Keratinocyte (primary cell): ENCODE results near the gene XG. TPM values are rescaled to one million over a fixed set of nuclear protein-coding genes. Genes with fewer than 3 reads are reported as not detected.
"Not testable (repeated sequence)": the region's sequence is repeated elsewhere in the genome, so short reads cannot be mapped to it uniquely, and the experiment has no call there.

Source experiments
- DNase-seq: peaks from one replicate; pipeline ENCODE4 v3.0.0-alpha.2; 2011; ENCODE audit warnings: low read depth, missing footprints, low spot score
- FAIRE-seq: peaks from 2 replicates; lab custom pipeline; 2011; peaks lifted over from hg19 to GRCh38; lab: Jason Lieb, UNC
- H2AFZ ChIP-seq: 2 replicates; pipeline ENCODE4 v1.6.0; 2012; ENCODE audit warnings: low read length, control low read depth, inconsistent platforms; ENCODE audit not compliant: control insufficient read depth
- H3K27ac ChIP-seq: 2 replicates; pipeline ENCODE4 v1.5.1; 2011; ENCODE audit warnings: low read length; ENCODE audit not compliant: control insufficient read depth, insufficient read depth
- H3K27me3 ChIP-seq: 3 replicates; pipeline ENCODE4 v1.6.0; 2011; ENCODE audit warnings: low read length; ENCODE audit not compliant: control insufficient read depth, insufficient read depth; ENCODE audit errors: extremely low read depth
- H3K36me3 ChIP-seq, 2 experiments: 2 replicates in 1 of 2; 3 replicates in 1 of 2; pipeline ENCODE4 v1.5.1; 2011; ENCODE audit warnings: low read length in 2 of 2, mild to moderate bottlenecking in 1 of 2; ENCODE audit not compliant: control insufficient read depth in 2 of 2, insufficient read depth in 2 of 2; ENCODE audit errors: extremely low read depth in 1 of 2
- H3K4me1 ChIP-seq: 3 replicates; pipeline ENCODE4 v1.5.1; 2011; ENCODE audit warnings: low read length; ENCODE audit not compliant: control insufficient read depth, insufficient read depth; ENCODE audit errors: extremely low read depth
- H3K4me2 ChIP-seq: 3 replicates; pipeline ENCODE4 v1.6.0; 2011; ENCODE audit warnings: low read depth, low read length; ENCODE audit not compliant: control insufficient read depth, insufficient read depth; ENCODE audit errors: extremely low read depth
- H3K4me3 ChIP-seq, 3 experiments: fragments of 200-600 bp in 1 of 3; sonication (generic) in 1 of 3; 2 replicates in 2 of 3; 3 replicates in 1 of 3; pipeline ENCODE4 v1.5.1; 2011 to 2016; ENCODE audit warnings: low read length in 3 of 3, mild to moderate bottlenecking in 3 of 3, control low read depth in 2 of 3, inconsistent platforms in 1 of 3, low read depth in 1 of 3, mixed read lengths in 1 of 3, mixed run types in 1 of 3, moderate library complexity in 1 of 3; ENCODE audit not compliant: control insufficient read depth in 2 of 3, insufficient read depth in 2 of 3; ENCODE audit errors: extremely low read depth in 1 of 3
- H3K79me2 ChIP-seq: 2 replicates; pipeline ENCODE4 v1.6.0; 2012; ENCODE audit warnings: low read length; ENCODE audit not compliant: control insufficient read depth, insufficient read depth
- H3K9ac ChIP-seq: 3 replicates; pipeline ENCODE4 v1.6.0; 2011; ENCODE audit warnings: low read length; ENCODE audit not compliant: control insufficient read depth, insufficient read depth; ENCODE audit errors: extremely low read depth
- H3K9me1 ChIP-seq: 3 replicates; pipeline ENCODE4 v1.6.0; 2011; ENCODE audit warnings: low read length; ENCODE audit not compliant: control insufficient read depth, insufficient read depth; ENCODE audit errors: extremely low read depth
- H3K9me3 ChIP-seq: 2 replicates; pipeline ENCODE4 v1.5.1; 2012; ENCODE audit warnings: low read depth, low read length; ENCODE audit not compliant: control insufficient read depth
- H4K20me1 ChIP-seq: 3 replicates; pipeline ENCODE4 v1.6.0; 2011; ENCODE audit warnings: low read length; ENCODE audit not compliant: control insufficient read depth, insufficient read depth; ENCODE audit errors: extremely low read depth
- CTCF ChIP-seq, 3 experiments: IDR thresholded peaks in 1 of 3; conservative IDR thresholded peaks in 1 of 3; optimal IDR thresholded peaks in 1 of 3; 2 replicates in 2 of 3; 3 replicates in 1 of 3; pipeline versions ENCODE3 to v1.5.1; 2011; ENCODE audit warnings: low read length in 3 of 3, mild to moderate bottlenecking in 3 of 3, moderate library complexity in 2 of 3, control low read depth in 1 of 3, inconsistent platforms in 1 of 3; ENCODE audit not compliant: insufficient read depth in 2 of 3; ENCODE audit errors: extremely low read depth in 1 of 3
- EZH2 ChIP-seq: IDR thresholded peaks from one replicate; pipeline ENCODE4 v1.6.1; 2012; ENCODE audit warnings: inconsistent platforms, mild to moderate bottlenecking, low read length, moderate library complexity
- dilution Hi-C: fragments of 300-500 bp; cut with MboI; formaldehyde crosslinking; loops from one replicate; pipeline ENCODE4 v1.7.0; 2020; ENCODE audit warnings: low sequenced_read_pairs; ENCODE audit not compliant: extremely low pct_ligation_motif_present
- polyA plus RNA-seq, 5 experiments: library from polyadenylated mRNA; depleted of rRNA in 3 of 5; stranded (reverse) in 3 of 5; stranded (forward) in 1 of 5; unstranded in 1 of 5; fragments of >200 nt; gene quantifications; 1 replicate in 1 of 5; 2 replicates in 3 of 5; 3 replicates in 1 of 5; pipeline versions ENCODE4 v1.2.1 to v1.2.3, GENCODE V29; 2011 to 2012; ENCODE audit warnings: missing spikeins in 2 of 5, low read depth in 1 of 5, low replicate concordance in 1 of 5

Gene XG
- polyA plus RNA-seq, 1 donor (not counting 4 experiments of a cell fraction or from before 2014, with no cell fraction given): 70.9 TPM

GRCh38 chrX:2799369-2799768 is 47.5 kb downstream of the XG start:
- FAIRE-seq: no peak
- Histone ChIP-seq H3K36me3 (peaks cover 3 to 4% of the 10 kb centered on the region in 2 experiments), H3K4me2 (no peak overlapping the region), H3K4me1 (no peaks in the 10 kb centered on the region), H3K27ac (no peak overlapping the region), H3K9ac (no peak overlapping the region), H3K9me1 (no peaks in the 10 kb centered on the region), H3K79me2 (no peaks in the 10 kb centered on the region), H3K9me3 (no peaks in the 10 kb centered on the region), H2AFZ (no peak overlapping the region), H4K20me1 (no peaks in the 10 kb centered on the region), H3K27me3 (no peaks in the 10 kb centered on the region), H3K4me3 (no peak overlapping the region)
- dilution Hi-C loops: no loop called here
- DNase-seq: no peak
- no peak for TF ChIP-seq EZH2
- no peak for TF ChIP-seq CTCF (optimal IDR thresholded peaks at IDR 0.05 in 1 of 3, IDR thresholded peaks at IDR 0.05 in 1 of 3, conservative IDR thresholded peaks at IDR 0.05 in 1 of 3; ENCODE audit: extremely low read depth in 1 of 3, insufficient read depth in 2 of 3, low read length in 3 of 3)

- H3K4me1 ChIP-seq, H3K36me3 ChIP-seq, H3K4me3 ChIP-seq, H3K9me1 ChIP-seq, H3K4me2 ChIP-seq, H3K79me2 ChIP-seq, dilution Hi-C loops, H4K20me1 ChIP-seq, H3K9ac ChIP-seq, DNase-seq, H3K9me3 ChIP-seq, H2AFZ ChIP-seq, H3K27me3 ChIP-seq, H3K27ac ChIP-seq: not testable (repeated sequence)
- peak; percentile 32 for FAIRE-seq
These were observed 48.1 kb downstream of the XG start for GRCh38 chrX:2799980-2800379.

GRCh38 chrX:2801223-2801622 is 49.4 kb downstream of the XG start:
- H3K9ac ChIP-seq: no peak overlapping the region
- H3K9me1 ChIP-seq: no peaks in the 10 kb centered on the region
- no peak for FAIRE-seq
- H3K27ac ChIP-seq: no peak overlapping the region
- dilution Hi-C loops: no loop called here
- no peaks in the 10 kb centered on the region for H3K27me3 ChIP-seq
- no peaks in the 10 kb centered on the region for H3K79me2 ChIP-seq
- no peaks in the 10 kb centered on the region for H3K9me3 ChIP-seq
- no peaks in the 10 kb centered on the region for H3K4me1 ChIP-seq
- H3K4me2 ChIP-seq: no peak overlapping the region
- H2AFZ ChIP-seq: no peak overlapping the region
- no peaks in the 10 kb centered on the region for H3K36me3 ChIP-seq
- H4K20me1 ChIP-seq: no peaks in the 10 kb centered on the region
- TF ChIP-seq CTCF (optimal IDR thresholded peaks at IDR 0.05 in 1 of 3, IDR thresholded peaks at IDR 0.05 in 1 of 3, conservative IDR thresholded peaks at IDR 0.05 in 1 of 3; ENCODE audit: extremely low read depth in 1 of 3, insufficient read depth in 2 of 3, low read length in 3 of 3) (no peak), EZH2 (no peak)
- no peak overlapping the region for H3K4me3 ChIP-seq
- no peak for DNase-seq

GRCh38 chrX:2802376-2803090 is 50.7 kb downstream of the XG start:
- not testable (repeated sequence) for H3K9me1 ChIP-seq

More at GRCh38 chrX:2802376-2803090, 50.7 kb downstream of the XG start:
- H3K27ac ChIP-seq, dilution Hi-C loops, DNase-seq, H3K27me3 ChIP-seq, H3K9me3 ChIP-seq, H3K36me3 ChIP-seq, H3K79me2 ChIP-seq, H3K4me1 ChIP-seq, H3K4me2 ChIP-seq, H2AFZ ChIP-seq, H3K4me3 ChIP-seq, H4K20me1 ChIP-seq, H3K9ac ChIP-seq: not testable (repeated sequence)
- FAIRE-seq: peak; percentile 55
